ENCODE data around the gene ADGRD1.

The ADGRD1 gene

DNA sequence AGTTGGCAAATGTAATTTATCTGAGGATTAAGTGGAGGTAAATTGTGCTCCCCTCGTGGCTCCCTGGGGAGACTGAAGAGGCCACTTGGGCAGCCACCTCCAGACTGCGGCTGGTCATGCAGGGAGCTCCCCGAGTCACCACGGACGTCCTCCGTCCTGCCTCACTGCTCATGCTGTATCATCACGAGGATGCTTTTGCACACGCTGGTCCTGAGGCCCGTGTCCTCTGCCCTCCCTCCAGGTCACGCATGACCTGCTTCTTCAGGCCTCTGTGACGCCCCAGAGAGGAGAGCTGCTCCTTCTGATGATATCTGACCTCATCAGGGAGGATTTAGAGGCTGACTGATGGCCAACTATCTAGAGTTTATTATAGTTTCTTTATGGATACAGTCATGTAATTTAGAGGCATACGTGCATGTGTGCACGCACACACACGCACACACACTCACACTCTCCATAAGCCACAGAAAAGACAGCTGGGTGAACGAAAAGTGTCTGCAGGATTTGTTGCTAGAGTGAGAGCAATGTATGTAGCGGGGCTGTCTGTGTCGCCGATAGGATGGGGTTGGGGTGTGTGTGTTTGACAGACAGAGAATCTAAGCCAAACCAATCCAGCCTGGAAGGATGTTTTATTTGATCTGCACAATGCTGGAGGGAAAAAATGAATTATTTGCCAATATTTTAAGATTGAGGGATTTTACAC is 160.0 kb downstream of the ADGRD1 start:
- no peak overlapping the region for H3K27ac ChIP-seq (ENCODE audit: low read length)
- no peak overlapping the region for H2AFZ ChIP-seq (ENCODE audit: low read depth, low read length)
- H3K9ac ChIP-seq (ENCODE audit: low read depth, low read length) = no peak overlapping the region
- ATAC-seq (ENCODE audit: insufficient read depth, low read depth) = no peak
- H3K36me3 ChIP-seq (ENCODE audit: insufficient read depth, low read length) = no peaks in the 10 kb centered on the region
- no peak overlapping the region for H3K4me2 ChIP-seq (ENCODE audit: insufficient read depth, low read length)
- H4K20me1 ChIP-seq (ENCODE audit: insufficient read depth, low read length) = no peaks in the 10 kb centered on the region
- no peak overlapping the region for H3K4me3 ChIP-seq (ENCODE audit: low read depth in 1 of 2, low read length in 2 of 2)
- TF ChIP-seq EZH2 (IDR thresholded peaks at IDR 0.05; ENCODE audit: borderline replicate concordance, low read depth, low read length, severe bottlenecking) = no peak
- TF ChIP-seq, protein P1, sequence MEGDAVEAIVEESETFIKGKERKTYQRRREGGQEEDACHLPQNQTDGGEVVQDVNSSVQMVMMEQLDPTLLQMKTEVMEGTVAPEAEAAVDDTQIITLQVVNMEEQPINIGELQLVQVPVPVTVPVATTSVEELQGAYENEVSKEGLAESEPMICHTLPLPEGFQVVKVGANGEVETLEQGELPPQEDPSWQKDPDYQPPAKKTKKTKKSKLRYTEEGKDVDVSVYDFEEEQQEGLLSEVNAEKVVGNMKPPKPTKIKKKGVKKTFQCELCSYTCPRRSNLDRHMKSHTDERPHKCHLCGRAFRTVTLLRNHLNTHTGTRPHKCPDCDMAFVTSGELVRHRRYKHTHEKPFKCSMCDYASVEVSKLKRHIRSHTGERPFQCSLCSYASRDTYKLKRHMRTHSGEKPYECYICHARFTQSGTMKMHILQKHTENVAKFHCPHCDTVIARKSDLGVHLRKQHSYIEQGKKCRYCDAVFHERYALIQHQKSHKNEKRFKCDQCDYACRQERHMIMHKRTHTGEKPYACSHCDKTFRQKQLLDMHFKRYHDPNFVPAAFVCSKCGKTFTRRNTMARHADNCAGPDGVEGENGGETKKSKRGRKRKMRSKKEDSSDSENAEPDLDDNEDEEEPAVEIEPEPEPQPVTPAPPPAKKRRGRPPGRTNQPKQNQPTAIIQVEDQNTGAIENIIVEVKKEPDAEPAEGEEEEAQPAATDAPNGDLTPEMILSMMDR (IDR thresholded peaks at IDR 0.05; ENCODE audit: borderline replicate concordance, extremely low read depth, low read length, poor library complexity, severe bottlenecking) = no peak
- H3K27me3 ChIP-seq (ENCODE audit: insufficient read depth, low read length, poor library complexity) = no peaks in the 10 kb centered on the region
- no peaks in the 10 kb centered on the region for H3K9me3 ChIP-seq (ENCODE audit: insufficient read depth, low read length, severe bottlenecking)
- no peaks in the 10 kb centered on the region for H3K79me2 ChIP-seq (ENCODE audit: insufficient read depth, low read length)
- no peaks in the 10 kb centered on the region for H3K4me1 ChIP-seq (ENCODE audit: insufficient read depth, low read length)
- DNase-seq = no peak

- TF ChIP-seq, protein P1 (IDR thresholded peaks at IDR 0.05; ENCODE audit: borderline replicate concordance, extremely low read depth, low read length, poor library complexity, severe bottlenecking) = no peak
- no peak for TF ChIP-seq EZH2 (IDR thresholded peaks at IDR 0.05; ENCODE audit: borderline replicate concordance, low read depth, low read length, severe bottlenecking)
- no peak overlapping the region for H3K9ac ChIP-seq (ENCODE audit: low read depth, low read length)
- no peak overlapping the region for H3K27ac ChIP-seq (ENCODE audit: low read length)
- no peaks in the 10 kb centered on the region for H3K9me3 ChIP-seq (ENCODE audit: insufficient read depth, low read length, severe bottlenecking)
- H3K4me1 ChIP-seq (ENCODE audit: insufficient read depth, low read length) = no peaks in the 10 kb centered on the region
- no peak overlapping the region for H3K4me2 ChIP-seq (ENCODE audit: insufficient read depth, low read length)
- no peak overlapping the region for H3K4me3 ChIP-seq (ENCODE audit: low read depth in 1 of 2, low read length in 2 of 2)
- DNase-seq (no peak), ATAC-seq (ENCODE audit: insufficient read depth, low read depth) (no peak)
- no peaks in the 10 kb centered on the region for H4K20me1 ChIP-seq (ENCODE audit: insufficient read depth, low read length)
- no peaks in the 10 kb centered on the region for H3K79me2 ChIP-seq (ENCODE audit: insufficient read depth, low read length)
- H3K36me3 ChIP-seq (ENCODE audit: insufficient read depth, low read length) = no peaks in the 10 kb centered on the region
- H2AFZ ChIP-seq (ENCODE audit: low read depth, low read length) = no peak overlapping the region
- H3K27me3 ChIP-seq (ENCODE audit: insufficient read depth, low read length, poor library complexity) = no peaks in the 10 kb centered on the region
These were observed 160.6 kb downstream of the ADGRD1 start for GRCh38 chr12:131114271-131114670.

GRCh38 chr12:131114942-131115584 is 161.4 kb downstream of the ADGRD1 start:
- H3K4me2 ChIP-seq (ENCODE audit: insufficient read depth, low read length) = no peak overlapping the region
- H3K9ac ChIP-seq (ENCODE audit: low read depth, low read length) = no peak overlapping the region
- DNase-seq = no peak
- H3K4me3 ChIP-seq (ENCODE audit: low read depth in 1 of 2, low read length in 2 of 2) = no peak overlapping the region
- H2AFZ ChIP-seq (ENCODE audit: low read depth, low read length) = no peak overlapping the region
- H3K4me1 ChIP-seq (ENCODE audit: insufficient read depth, low read length) = no peaks in the 10 kb centered on the region
- H3K9me3 ChIP-seq (ENCODE audit: insufficient read depth, low read length, severe bottlenecking) = no peaks in the 10 kb centered on the region
- TF ChIP-seq EZH2 (IDR thresholded peaks at IDR 0.05; ENCODE audit: borderline replicate concordance, low read depth, low read length, severe bottlenecking) = no peak
- TF ChIP-seq, protein P1 (IDR thresholded peaks at IDR 0.05; ENCODE audit: borderline replicate concordance, extremely low read depth, low read length, poor library complexity, severe bottlenecking) = no peak
- no peak for ATAC-seq (ENCODE audit: insufficient read depth, low read depth)
- H3K79me2 ChIP-seq (ENCODE audit: insufficient read depth, low read length) = no peaks in the 10 kb centered on the region
- no peaks in the 10 kb centered on the region for H4K20me1 ChIP-seq (ENCODE audit: insufficient read depth, low read length)
- H3K27ac ChIP-seq (ENCODE audit: low read length) = no peak overlapping the region
- H3K27me3 ChIP-seq (ENCODE audit: insufficient read depth, low read length, poor library complexity) = no peaks in the 10 kb centered on the region
- H3K36me3 ChIP-seq (ENCODE audit: insufficient read depth, low read length) = no peaks in the 10 kb centered on the region

Data from DND-41 (cell line).